Measurements from ENCODE around the gene ZNF438. TPM values are rescaled to one million over a fixed set of nuclear protein-coding genes. Genes with fewer than 3 reads are reported as not detected.
A peak's percentile ranks its signal among the peaks of the same experiment; 100 is the strongest.
"Not testable (repeated sequence)": the region's sequence is repeated elsewhere in the genome, so short reads cannot be mapped to it uniquely, and the experiment has no call there.

Gene ZNF438
- total RNA-seq, 2 experiments from 2014 or later: 2.1 to 2.5 TPM

DNA sequence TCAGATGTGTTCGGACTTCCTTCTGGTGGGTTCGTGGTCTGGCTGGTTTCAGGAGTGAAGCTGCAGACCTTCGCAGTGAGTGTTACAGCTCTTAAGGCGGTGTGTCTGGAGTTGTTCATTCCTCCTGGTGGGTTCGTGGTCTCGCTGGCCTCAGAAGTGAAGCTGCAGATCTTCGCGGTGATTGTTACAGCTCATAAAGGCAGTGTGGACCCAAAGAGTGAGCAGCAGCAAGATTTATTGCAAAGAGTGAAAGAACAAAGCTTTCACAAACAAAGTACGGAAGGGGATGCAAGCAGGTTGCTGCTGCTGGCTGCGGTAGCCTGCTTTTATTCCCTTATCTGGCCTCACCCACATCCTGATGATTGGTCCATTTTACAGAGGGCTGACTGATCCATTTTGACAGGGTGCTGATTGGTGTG lies 102.3 kb downstream of the ZNF438 start:
- Mint-ChIP-seq H3K36me3 (peaks cover 19% of the 10 kb centered on the region), H3K4me1 (peaks cover 13% of the 10 kb centered on the region), H3K27ac (peak overlapping the region; percentile 49), H3K4me3 (peak overlapping the region; percentile 58)
- H3K9me3 Mint-ChIP-seq, H3K27me3 Mint-ChIP-seq: not testable (repeated sequence)
- DNase-seq: peak; percentile 5

GRCh38 chr10:30928742-30929141 lies 102.9 kb downstream of the ZNF438 start:
- H3K4me3 Mint-ChIP-seq: peak overlapping the region; percentile 58
- peaks cover 11% of the 10 kb centered on the region for H3K9me3 Mint-ChIP-seq
- peak overlapping the region; percentile 49 for H3K27ac Mint-ChIP-seq
- H3K27me3 Mint-ChIP-seq: no peaks in the 10 kb centered on the region
- H3K4me1 Mint-ChIP-seq: peaks cover 13% of the 10 kb centered on the region
- no peak for DNase-seq
- peaks cover 22% of the 10 kb centered on the region for H3K36me3 Mint-ChIP-seq

- Mint-ChIP-seq H3K4me1 (no peaks in the 10 kb centered on the region), H3K36me3 (peaks cover 11% of the 10 kb centered on the region)
Measured at GRCh38 chr10:30918651-30919050, 113.0 kb downstream of the ZNF438 start.

DNA sequence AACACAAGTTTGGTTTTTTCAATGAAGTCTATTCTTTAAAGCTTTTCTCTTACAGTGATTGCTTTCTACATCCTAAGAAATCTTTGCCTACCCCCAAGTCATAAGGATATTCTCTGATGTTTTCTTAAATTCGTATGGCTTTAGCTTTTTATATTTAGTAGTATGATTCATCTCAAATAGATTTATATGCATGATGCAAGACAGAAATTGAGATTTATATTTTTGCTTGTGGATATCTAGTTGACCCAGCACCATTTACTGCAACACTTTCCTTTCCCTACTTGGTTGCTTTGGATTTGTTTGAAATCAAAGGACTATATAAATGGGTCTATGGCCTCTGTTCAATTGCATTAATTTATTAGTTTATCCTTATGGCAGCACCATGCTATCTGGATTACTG lies 113.9 kb downstream of the ZNF438 start:
- H3K4me3 Mint-ChIP-seq: no peak overlapping the region
- no peaks in the 10 kb centered on the region for H3K4me1 Mint-ChIP-seq
- peaks cover 3% of the 10 kb centered on the region for H3K36me3 Mint-ChIP-seq
- H3K27ac Mint-ChIP-seq: no peak overlapping the region
- no peak for DNase-seq
- H3K9me3 Mint-ChIP-seq: no peaks in the 10 kb centered on the region
- H3K27me3 Mint-ChIP-seq: no peaks in the 10 kb centered on the region

More at GRCh38 chr10:30918651-30919050, 113.0 kb downstream of the ZNF438 start:
- Mint-ChIP-seq H3K27ac (no peak overlapping the region), H3K4me3 (no peak overlapping the region), H3K9me3 (no peaks in the 10 kb centered on the region), H3K27me3 (no peaks in the 10 kb centered on the region)
- DNase-seq: no peak

DNA sequence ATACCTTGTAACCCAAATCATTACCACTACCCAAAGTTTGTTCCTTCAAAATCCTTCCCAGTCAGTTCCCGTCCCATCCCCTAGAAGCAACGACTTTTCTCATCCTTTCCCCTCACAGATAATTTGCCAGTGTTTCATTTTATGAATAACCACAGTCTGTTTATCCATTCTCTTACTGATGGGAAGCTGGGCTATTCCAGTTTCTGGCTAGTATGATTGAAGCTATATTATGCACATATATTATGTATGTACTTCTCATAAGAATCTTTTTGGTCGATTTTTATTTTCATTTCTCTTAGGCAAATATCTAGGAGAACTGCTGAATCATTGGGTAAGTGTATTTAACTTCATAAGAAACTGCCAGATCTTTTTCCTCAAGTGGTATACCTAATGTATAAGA lies 114.6 kb downstream of the ZNF438 start:
- Mint-ChIP-seq H3K27ac (no peak overlapping the region), H3K36me3 (peaks cover 3% of the 10 kb centered on the region), H3K4me1 (no peaks in the 10 kb centered on the region), H3K4me3 (no peak overlapping the region), H3K9me3 (no peaks in the 10 kb centered on the region), H3K27me3 (no peaks in the 10 kb centered on the region)
- no peak for DNase-seq

GRCh38 chr10:30915146-30915545 lies 116.5 kb downstream of the ZNF438 start:
- Mint-ChIP-seq H3K4me3 (no peak overlapping the region), H3K27me3 (no peaks in the 10 kb centered on the region), H3K27ac (no peak overlapping the region), H3K9me3 (no peaks in the 10 kb centered on the region), H3K4me1 (no peaks in the 10 kb centered on the region), H3K36me3 (peaks cover 3% of the 10 kb centered on the region)
- no peak for DNase-seq

- no peak for DNase-seq
- Mint-ChIP-seq H3K4me1 (no peaks in the 10 kb centered on the region), H3K4me3 (no peak overlapping the region), H3K27me3 (no peaks in the 10 kb centered on the region), H3K9me3 (no peaks in the 10 kb centered on the region), H3K27ac (no peak overlapping the region), H3K36me3 (peaks cover 9% of the 10 kb centered on the region)
Measured at GRCh38 chr10:30911303-30911863, 120.3 kb downstream of the ZNF438 start.

GRCh38 chr10:30903397-30904138 lies 128.1 kb downstream of the ZNF438 start:
- Mint-ChIP-seq H3K27ac (no peak overlapping the region), H3K4me1 (no peaks in the 10 kb centered on the region), H3K27me3 (no peaks in the 10 kb centered on the region), H3K4me3 (no peak overlapping the region), H3K9me3 (peaks cover 1% of the 10 kb centered on the region), H3K36me3 (peaks cover 35% of the 10 kb centered on the region)
- DNase-seq: no peak

- peaks cover 36% of the 10 kb centered on the region for H3K36me3 Mint-ChIP-seq
- DNase-seq: no peak
Measured at GRCh38 chr10:30902621-30903396, 128.9 kb downstream of the ZNF438 start.

GRCh38 chr10:30901487-30901886 lies 130.2 kb downstream of the ZNF438 start:
- not testable (repeated sequence) for H3K4me3 Mint-ChIP-seq, H3K27me3 Mint-ChIP-seq, H3K27ac Mint-ChIP-seq, DNase-seq, H3K4me1 Mint-ChIP-seq, H3K9me3 Mint-ChIP-seq
- H3K36me3 Mint-ChIP-seq: peaks cover 28% of the 10 kb centered on the region

More at GRCh38 chr10:30902621-30903396, 128.9 kb downstream of the ZNF438 start:
- no peak overlapping the region for H3K4me3 Mint-ChIP-seq
- H3K27me3 Mint-ChIP-seq: no peaks in the 10 kb centered on the region
- no peak overlapping the region for H3K27ac Mint-ChIP-seq
- H3K4me1 Mint-ChIP-seq: no peaks in the 10 kb centered on the region
- peaks cover 1% of the 10 kb centered on the region for H3K9me3 Mint-ChIP-seq

GRCh38 chr10:30898964-30899363 lies 132.7 kb downstream of the ZNF438 start:
- Mint-ChIP-seq H3K9me3 (peaks cover 1% of the 10 kb centered on the region), H3K4me3 (no peak overlapping the region), H3K27me3 (no peaks in the 10 kb centered on the region), H3K27ac (no peak overlapping the region), H3K36me3 (peaks cover 17% of the 10 kb centered on the region), H3K4me1 (peaks cover 6% of the 10 kb centered on the region)
- DNase-seq: no peak

GRCh38 chr10:30897547-30897946 lies 134.1 kb downstream of the ZNF438 start:
- peaks cover 12% of the 10 kb centered on the region for H3K36me3 Mint-ChIP-seq
- H3K27ac Mint-ChIP-seq: peak overlapping the region; percentile 51
- H3K27me3 Mint-ChIP-seq: no peaks in the 10 kb centered on the region
- peaks cover 1% of the 10 kb centered on the region for H3K9me3 Mint-ChIP-seq
- no peak overlapping the region for H3K4me3 Mint-ChIP-seq
- peaks cover 6% of the 10 kb centered on the region for H3K4me1 Mint-ChIP-seq
- no peak for DNase-seq

GRCh38 chr10:30897048-30897447 lies 134.6 kb downstream of the ZNF438 start:
- Mint-ChIP-seq H3K4me3 (no peak overlapping the region), H3K27ac (peak overlapping the region; percentile 51), H3K36me3 (peaks cover 9% of the 10 kb centered on the region), H3K27me3 (no peaks in the 10 kb centered on the region), H3K4me1 (peaks cover 6% of the 10 kb centered on the region), H3K9me3 (peaks cover 1% of the 10 kb centered on the region)
- DNase-seq: no peak

- Mint-ChIP-seq H3K27me3 (no peaks in the 10 kb centered on the region), H3K9me3 (peaks cover 1% of the 10 kb centered on the region), H3K27ac (no peak overlapping the region), H3K4me1 (peaks cover 6% of the 10 kb centered on the region), H3K4me3 (no peak overlapping the region), H3K36me3 (peaks cover 4% of the 10 kb centered on the region)
- DNase-seq: no peak
Measured at GRCh38 chr10:30894221-30894620, 137.4 kb downstream of the ZNF438 start.

- DNase-seq: no peak
- Mint-ChIP-seq H3K4me3 (no peak overlapping the region), H3K4me1 (peaks cover 6% of the 10 kb centered on the region), H3K27ac (no peak overlapping the region), H3K36me3 (no peaks in the 10 kb centered on the region), H3K9me3 (no peaks in the 10 kb centered on the region), H3K27me3 (no peaks in the 10 kb centered on the region)
Measured at GRCh38 chr10:30893208-30893607, 138.5 kb downstream of the ZNF438 start.

Measured in activated naive CD8-positive, alpha-beta T cell treated with anti-CD3 and anti-CD28 coated beads for 36 hours (primary cell).